H1 (cell line): ENCODE measurements around the gene GAST. TPM values are rescaled to one million over a fixed set of nuclear protein-coding genes. Genes with fewer than 3 reads are reported as not detected.

ENCODE experiments used
- CTCF ChIA-PET: fragments of 300-600 bp; sonication (Branson Sonifier 250); formaldehyde crosslinking; loops from one replicate; lab custom pipeline; 2021; ENCODE audit not compliant: partially characterized antibody; lab: Charles Lee
- POLR2A ChIA-PET: fragments of 300-600 bp; sonication (Branson Sonifier 250); formaldehyde crosslinking; loops from one replicate; lab custom pipeline; 2021; ENCODE audit warnings: inconsistent platforms; ENCODE audit not compliant: partially characterized antibody; lab: Charles Lee
- DNase-seq, 2 experiments: peaks; one replicate each; pipeline versions ENCODE4 v3.0.0 to v3.0.0-alpha.2; 2010 to 2022; ENCODE audit warnings: low spot score in 2 of 2, low read depth in 1 of 2, mixed read lengths in 1 of 2
- FAIRE-seq: peaks from 2 replicates; lab custom pipeline; 2011; peaks lifted over from hg19 to GRCh38; lab: Jason Lieb, UNC
- H2AFZ ChIP-seq: 2 replicates; pipeline ENCODE4 v1.8.1; 2012; ENCODE audit warnings: low read length, inconsistent platforms
- H2AK5ac ChIP-seq: 2 replicates; pipeline ENCODE4 v1.6.1; 2013; ENCODE audit warnings: low read depth, low read length
- H2BK120ac ChIP-seq: replicated peaks from 2 replicates; pipeline ENCODE3; 2013; ENCODE audit warnings: low read depth, low read length, inconsistent platforms
- H2BK12ac ChIP-seq: 2 replicates; pipeline ENCODE4 v1.6.1; 2013; ENCODE audit warnings: low read depth, low read length
- H2BK15ac ChIP-seq: 2 replicates; pipeline ENCODE4 v1.6.1; 2013; ENCODE audit warnings: low read length
- H2BK20ac ChIP-seq: 2 replicates; pipeline ENCODE4 v1.6.1; 2013; ENCODE audit warnings: low read length
- H2BK5ac ChIP-seq: 2 replicates; pipeline ENCODE4 v1.6.1; 2013; ENCODE audit warnings: low read depth, low read length
- H3K14ac ChIP-seq: 2 replicates; pipeline ENCODE4 v1.6.1; 2013; ENCODE audit warnings: inconsistent platforms; ENCODE audit not compliant: insufficient read length
- H3K18ac ChIP-seq: 2 replicates; pipeline ENCODE4 v1.6.1; 2013; ENCODE audit warnings: low read length; ENCODE audit errors: extremely low read depth
- H3K23ac ChIP-seq: 2 replicates; pipeline ENCODE4 v1.6.1; 2013; ENCODE audit warnings: inconsistent platforms; ENCODE audit not compliant: insufficient read length
- H3K23me2 ChIP-seq: 2 replicates; pipeline ENCODE4 v1.6.1; 2013; ENCODE audit warnings: low read depth, low read length
- H3K27ac ChIP-seq: 2 replicates; pipeline ENCODE4 v1.6.1; 2011; ENCODE audit warnings: low read depth, low read length, inconsistent platforms
- H3K27me3 ChIP-seq, 4 experiments: replicated peaks in 1 of 4; 1 replicate in 1 of 4; 2 replicates in 3 of 4; pipeline versions ENCODE4 v1.6.1 to v1.8.1; 2011 to 2013; ENCODE audit warnings: low read length in 3 of 4, mild to moderate bottlenecking in 3 of 4, inconsistent platforms in 2 of 4, mixed read lengths in 2 of 4, moderate library complexity in 1 of 4; ENCODE audit not compliant: control insufficient read depth in 3 of 4, insufficient read depth in 3 of 4; ENCODE audit errors: extremely low read depth in 1 of 4
- H3K36me3 ChIP-seq, 4 experiments: 2 replicates each; pipeline versions ENCODE4 v1.6.1 to v1.8.1; 2011 to 2013; ENCODE audit warnings: mild to moderate bottlenecking in 4 of 4, low read length in 3 of 4, moderate library complexity in 2 of 4, control low read depth in 1 of 4, inconsistent platforms in 1 of 4; ENCODE audit not compliant: insufficient read depth in 4 of 4, control insufficient read depth in 2 of 4
- H3K4ac ChIP-seq: replicated peaks from 2 replicates; pipeline ENCODE3; 2013; ENCODE audit warnings: low read length, low read depth, mixed read lengths, inconsistent platforms; ENCODE audit not compliant: insufficient read length
- H3K4me1 ChIP-seq, 4 experiments: replicated peaks in 1 of 4; 1 replicate in 1 of 4; 2 replicates in 3 of 4; pipeline versions ENCODE4 v1.6.1 to v1.8.1; 2011 to 2013; ENCODE audit warnings: low read length in 3 of 4, inconsistent platforms in 2 of 4, mixed read lengths in 1 of 4; ENCODE audit not compliant: insufficient read depth in 4 of 4, control insufficient read depth in 3 of 4
- H3K4me2 ChIP-seq, 2 experiments: 2 replicates each; pipeline versions ENCODE4 v1.6.1 to v1.8.1; 2011 to 2013; ENCODE audit warnings: low read depth in 2 of 2, low read length in 2 of 2, control low read depth in 1 of 2, inconsistent platforms in 1 of 2, mild to moderate bottlenecking in 1 of 2; ENCODE audit not compliant: insufficient read depth in 1 of 2
- H3K4me3 ChIP-seq, 4 experiments: fragments of 200-600, 300-600 bp in 1 of 4; sonication (generic), shearing (Covaris generic), sonication (Bioruptor Twin) in 1 of 4; 2 replicates each; pipeline versions ENCODE4 v1.5.1 to v1.8.1; 2011 to 2016; ENCODE audit warnings: low read length in 4 of 4, low read depth in 3 of 4, control low read depth in 2 of 4, inconsistent platforms in 2 of 4, mild to moderate bottlenecking in 2 of 4, mixed read lengths in 1 of 4, moderate library complexity in 1 of 4; ENCODE audit not compliant: insufficient read depth in 2 of 4; ENCODE audit errors: extremely low read depth in 1 of 4
- H3K56ac ChIP-seq: replicated peaks from 2 replicates; pipeline ENCODE3; 2013; ENCODE audit warnings: low read depth, mild to moderate bottlenecking, mixed read lengths, low read length, inconsistent platforms; ENCODE audit not compliant: insufficient read length
- H3K79me1 ChIP-seq: 2 replicates; pipeline ENCODE4 v1.6.1; 2013; ENCODE audit warnings: low read depth, low read length, control low read depth
- H3K79me2 ChIP-seq, 2 experiments: 2 replicates each; pipeline versions ENCODE4 v1.6.1 to v1.8.1; 2012 to 2013; ENCODE audit warnings: low read length in 2 of 2, mild to moderate bottlenecking in 2 of 2, inconsistent platforms in 1 of 2; ENCODE audit not compliant: insufficient read depth in 2 of 2, control insufficient read depth in 1 of 2
- H3K9ac ChIP-seq, 4 experiments: replicated peaks in 1 of 4; 1 replicate in 1 of 4; 2 replicates in 3 of 4; pipeline versions ENCODE4 v1.6.1 to v1.8.1; 2011 to 2013; ENCODE audit warnings: low read depth in 3 of 4, low read length in 3 of 4, control low read depth in 2 of 4, mild to moderate bottlenecking in 2 of 4, moderate library complexity in 2 of 4, inconsistent platforms in 1 of 4; ENCODE audit errors: extremely low read depth in 1 of 4
- H3K9me3 ChIP-seq, 2 experiments: 2 replicates each; pipeline versions ENCODE4 v1.6.1 to v1.8.1; 2012 to 2013; ENCODE audit warnings: mild to moderate bottlenecking in 2 of 2, moderate library complexity in 2 of 2, control low read depth in 1 of 2, inconsistent platforms in 1 of 2, low read depth in 1 of 2, low read length in 1 of 2, mixed read lengths in 1 of 2; ENCODE audit not compliant: insufficient read depth in 2 of 2
- H4K20me1 ChIP-seq, 2 experiments: replicated peaks in 1 of 2; 2 replicates each; pipeline versions ENCODE3 to v1.8.1; 2011 to 2013; ENCODE audit warnings: inconsistent platforms in 2 of 2, low read length in 2 of 2, mild to moderate bottlenecking in 1 of 2; ENCODE audit not compliant: insufficient read depth in 2 of 2, control insufficient read depth in 1 of 2
- H4K5ac ChIP-seq: 2 replicates; pipeline ENCODE4 v1.6.1; 2013; ENCODE audit warnings: low read length, low read depth, mixed read lengths, inconsistent platforms; ENCODE audit not compliant: insufficient read length
- H4K8ac ChIP-seq: 2 replicates; pipeline ENCODE4 v1.8.0; 2013; ENCODE audit warnings: mild to moderate bottlenecking, moderate library complexity, low read length, inconsistent platforms; ENCODE audit not compliant: insufficient read depth; ENCODE audit errors: extremely low read depth
- H4K91ac ChIP-seq: replicated peaks from 2 replicates; pipeline ENCODE3; 2013; ENCODE audit warnings: low read length, mixed read lengths, inconsistent platforms; ENCODE audit not compliant: insufficient read length
- CHD2 ChIP-seq: IDR thresholded peaks from 2 replicates; pipeline ENCODE4 v1.6.1; 2012; ENCODE audit warnings: low read length, improper control_type of control experiment
- WGBS, 2 experiments: shearing (Covaris generic) in 1 of 2; methylation state at CpG; one replicate each; pipeline versions ENCODE4 v1.1.6 to v1.1.7; 2013 to 2015; ENCODE audit warnings: low lambda C conversion rate in 2 of 2, mixed read lengths in 2 of 2, inconsistent platforms in 1 of 2, low coverage in 1 of 2, missing lambda C conversion rate in 1 of 2; ENCODE audit not compliant: insufficient replicate concordance in 2 of 2, insufficient coverage in 1 of 2, insufficient read length in 1 of 2; ENCODE audit errors: extremely low coverage in 1 of 2, missing lambda C conversion rate in 1 of 2; 5-methylcytosine and 5-hydroxymethylcytosine counted together
- polyA plus RNA-seq, 7 experiments: library from polyadenylated mRNA; depleted of rRNA in 3 of 7; stranded (reverse) in 5 of 7; unstranded in 2 of 7; fragments of >200 nt in 5 of 7; fragments of 200-250 nt in 2 of 7; gene quantifications; 1 replicate in 5 of 7; 2 replicates in 1 of 7; 4 replicates in 1 of 7; pipeline versions ENCODE4 v1.2.1 to v1.2.3, GENCODE V29; 2011 to 2013; ENCODE audit warnings: missing spikeins in 2 of 7, mixed read lengths in 2 of 7
- total RNA-seq: library from RNA; stranded (reverse); fragmentation: NEBNext Ultra II Directional; extraction: Animal tissue kit (Norgen Biotek cat#: 25700); gene quantifications from 2 replicates; pipeline ENCODE4 v1.2.1, GENCODE V29; 2021

GAST gene
- total and polyA plus RNA-seq, 2 of the 8 experiments (the other 6 are each of a cell fraction or from before 2014, with no cell fraction given), result not detected

DNA sequence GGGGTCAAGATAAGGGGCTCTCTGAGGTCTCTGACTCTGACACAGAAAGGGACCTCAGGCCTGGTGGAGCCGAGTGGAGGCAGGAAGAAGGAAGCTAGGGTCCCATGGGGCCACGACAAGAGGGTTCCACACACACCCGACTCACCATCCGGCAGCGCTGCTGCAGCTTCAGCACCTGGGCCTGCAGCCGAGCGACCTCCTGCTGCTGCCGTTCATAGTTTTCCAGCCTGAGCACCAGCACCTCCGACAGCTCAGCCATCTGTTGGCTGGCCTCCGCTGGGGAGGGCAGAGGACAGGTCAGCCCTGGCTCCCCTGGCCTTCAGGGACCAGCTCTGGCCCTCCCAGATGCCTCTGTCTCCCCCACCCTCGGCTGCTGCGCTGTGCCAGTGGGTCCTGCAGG lies 15.9 kb downstream of the GAST start:
- no peak for FAIRE-seq

More for the DNA sequence above, 15.9 kb downstream of the GAST start:
- Histone ChIP-seq H3K23me2 (no peaks in the 10 kb centered on the region), H2AFZ (no peak overlapping the region), H3K4me3 (no peak overlapping the region), H3K23ac (no peak overlapping the region), H4K20me1 (peaks cover 2 to 5% of the 10 kb centered on the region in 2 experiments), H3K27me3 (peaks cover 5 to 22% (median 18%) of the 10 kb centered on the region in 4 experiments), H3K4ac (no peak overlapping the region), H3K14ac (no peak overlapping the region), H4K8ac (no peak overlapping the region), H2BK15ac (no peak overlapping the region), H4K91ac (no peak overlapping the region), H3K36me3 (no peaks in the 10 kb centered on the region), H2BK120ac (no peak overlapping the region), H3K79me1 (no peaks in the 10 kb centered on the region), H2AK5ac (no peak overlapping the region), H3K56ac (no peak overlapping the region), H3K27ac (no peak overlapping the region), H3K18ac (no peak overlapping the region), H3K4me2 (no peak overlapping the region), H4K5ac (no peak overlapping the region), H3K4me1 (no peaks in the 10 kb centered on the region; a peak in 2 of 7 replicates), H3K9ac (no peak overlapping the region), H2BK12ac (no peak overlapping the region), H3K9me3 (no peaks in the 10 kb centered on the region), H2BK5ac (no peak overlapping the region), H3K79me2 (no peaks in the 10 kb centered on the region), H2BK20ac (no peak overlapping the region)
- DNase-seq, result no peak
- ChIA-PET CTCF (interaction anchor here (1.3 to 2.1 kb wide), 3 partner anchors 9 to 32 kb away, joined by 3 to 7 read pairs (median 5); no protein-coding TSS in a partner anchor), POLR2A (interaction anchor here (0.7 to 18.3 kb wide), 4 partner anchors 10 to 190 kb away, joined by 3 to 215 read pairs (median 4); partner anchors contain the start of gene EIF1)
- no peak for TF ChIP-seq CHD2
- 77% methylated on average over 12 of the region's 12 CpGs; no CpG with 5 or more reads in 1 of the 2 experiments for WGBS, 2 experiments
